Vagina (tissue), 2 donors: ENCODE data around the gene ENTREP3.

Source experiments
- POLR2A ChIP-seq, 2 donors: fragments of 450-650 bp; IDR thresholded peaks; one replicate each; pipeline ENCODE4 v1.6.1; 2017; ENCODE audit warnings: antibody characterized with exemption in 2 of 2, mild to moderate bottlenecking in 2 of 2, moderate library complexity in 2 of 2
- POLR2AphosphoS5 ChIP-seq, 2 donors: sonication (generic); formaldehyde crosslinking; IDR thresholded peaks; one replicate each; pipeline ENCODE4 v1.9.0; 2017; ENCODE audit warnings: antibody characterized with exemption in 2 of 2, mild to moderate bottlenecking in 2 of 2, low read depth in 1 of 2; ENCODE audit not compliant: insufficient read depth in 1 of 2
- TF ChIP-seq, protein P1 (sequence below), 3 experiments: fragments of 450-650 bp in 2 of 3; fragments of 200-600 bp in 1 of 3; sonication (generic) in 1 of 3; IDR thresholded peaks; one replicate each; pipeline ENCODE4 v1.5.1; 2017 to 2019; ENCODE audit warnings: antibody characterized with exemption in 3 of 3, mild to moderate bottlenecking in 2 of 3, moderate library complexity in 2 of 3

GRCh38 chr1:155261493-155261851 lies 6.2 kb upstream of the ENTREP3 start:
- TF ChIP-seq POLR2A (IDR thresholded peaks at IDR 0.05) (no peak), POLR2AphosphoS5 (IDR thresholded peaks at IDR 0.05; ENCODE audit: insufficient read depth in 1 of 2, low read depth in 1 of 2) (no peak)
- TF ChIP-seq, protein P1, sequence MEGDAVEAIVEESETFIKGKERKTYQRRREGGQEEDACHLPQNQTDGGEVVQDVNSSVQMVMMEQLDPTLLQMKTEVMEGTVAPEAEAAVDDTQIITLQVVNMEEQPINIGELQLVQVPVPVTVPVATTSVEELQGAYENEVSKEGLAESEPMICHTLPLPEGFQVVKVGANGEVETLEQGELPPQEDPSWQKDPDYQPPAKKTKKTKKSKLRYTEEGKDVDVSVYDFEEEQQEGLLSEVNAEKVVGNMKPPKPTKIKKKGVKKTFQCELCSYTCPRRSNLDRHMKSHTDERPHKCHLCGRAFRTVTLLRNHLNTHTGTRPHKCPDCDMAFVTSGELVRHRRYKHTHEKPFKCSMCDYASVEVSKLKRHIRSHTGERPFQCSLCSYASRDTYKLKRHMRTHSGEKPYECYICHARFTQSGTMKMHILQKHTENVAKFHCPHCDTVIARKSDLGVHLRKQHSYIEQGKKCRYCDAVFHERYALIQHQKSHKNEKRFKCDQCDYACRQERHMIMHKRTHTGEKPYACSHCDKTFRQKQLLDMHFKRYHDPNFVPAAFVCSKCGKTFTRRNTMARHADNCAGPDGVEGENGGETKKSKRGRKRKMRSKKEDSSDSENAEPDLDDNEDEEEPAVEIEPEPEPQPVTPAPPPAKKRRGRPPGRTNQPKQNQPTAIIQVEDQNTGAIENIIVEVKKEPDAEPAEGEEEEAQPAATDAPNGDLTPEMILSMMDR (IDR thresholded peaks at IDR 0.05): no peak
